Right atrium auricular region (tissue), 2 donors: ENCODE results near the gene C1GALT1C1L. TPM values are rescaled to one million over a fixed set of nuclear protein-coding genes. Genes with fewer than 3 reads are reported as not detected.

Source experiments
- DNase-seq: peaks from one replicate; pipeline ENCODE4 v3.0.0-alpha.2; 2019; ENCODE audit warnings: low spot score
- H3K27ac ChIP-seq, 2 donors: fragments of 200-600 bp; sonication (generic); 1 replicate in 1 of 2; 2 replicates in 1 of 2; pipeline ENCODE4 v1.5.1; 2016 to 2019
- H3K27me3 ChIP-seq, 2 donors: fragments of 200-600 bp; sonication (generic); one replicate each; pipeline versions ENCODE4 v1.5.1 to v1.6.0; 2017 to 2019
- H3K36me3 ChIP-seq: fragments of 200-600 bp; sonication (generic); one replicate; pipeline ENCODE4 v1.5.1; 2016
- H3K4me1 ChIP-seq, 2 donors: fragments of 200-600 bp; sonication (generic); one replicate each; pipeline versions ENCODE4 v1.5.1 to v1.6.0; 2017 to 2019
- H3K4me3 ChIP-seq, 2 donors: fragments of 200-600 bp; sonication (generic); 1 replicate in 1 of 2; 2 replicates in 1 of 2; pipeline ENCODE4 v1.5.1; 2017 to 2019; ENCODE audit warnings: mild to moderate bottlenecking in 1 of 2, moderate library complexity in 1 of 2
- H3K9me3 ChIP-seq, 2 donors: fragments of 200-600 bp; sonication (generic); one replicate each; pipeline ENCODE4 v1.5.1; 2019
- CTCF ChIP-seq, 2 donors: fragments of 200-600 bp; sonication (generic); IDR thresholded peaks; one replicate each; pipeline ENCODE4 v1.5.1; 2019; ENCODE audit warnings: antibody characterized with exemption in 2 of 2
- total RNA-seq, 2 donors: library from RNA; depleted of rRNA; stranded (reverse); fragments of >200 nt; gene quantifications; one replicate each; pipeline ENCODE4 v1.1.0, GENCODE V29; 2016

Gene C1GALT1C1L
- 1 to 10 TPM in 1 of 2 donors, under 1 TPM in 1; 0.98 to 2.1 TPM for total RNA-seq

- Histone ChIP-seq H3K36me3 (no peaks in the 10 kb centered on the region), H3K27me3 (no peaks in the 10 kb centered on the region), H3K4me3 (peak within 1 kb of the TSS; percentile 43 to 59), H3K27ac (peak within 1 kb of the TSS; percentile 59 to 68), H3K9me3 (no peaks in the 10 kb centered on the region), H3K4me1 (no peaks in the 10 kb centered on the region)
- TF ChIP-seq CTCF (IDR thresholded peaks at IDR 0.05): no peak
- DNase-seq: peak; percentile 61
Measured at GRCh38 chr2:43676322-43677050, at the start of gene C1GALT1C1L. Gene C1GALT1C1L (minus strand): TSS chr2:43676429. CDS start chr2:43676322, 107 bp downstream.

- Histone ChIP-seq H3K9me3 (no peaks in the 10 kb centered on the region), H3K36me3 (no peaks in the 10 kb centered on the region), H3K27me3 (no peaks in the 10 kb centered on the region), H3K4me3 (no peak overlapping the region), H3K27ac (no peak overlapping the region), H3K4me1 (peaks cover 0 to 16% of the 10 kb centered on the region in 2 donors)
- DNase-seq: no peak
- no peak for TF ChIP-seq CTCF (IDR thresholded peaks at IDR 0.05)
Measured at GRCh38 chr2:43725711-43726246, 49.5 kb upstream of the C1GALT1C1L start.

GRCh38 chr2:43724728-43725526 lies 48.7 kb upstream of the C1GALT1C1L start:
- H3K4me3 ChIP-seq: no peak overlapping the region
- TF ChIP-seq CTCF (IDR thresholded peaks at IDR 0.05): no peak
- no peaks in the 10 kb centered on the region for H3K9me3 ChIP-seq

GRCh38 chr2:43718530-43719124 lies 42.4 kb upstream of the C1GALT1C1L start:
- DNase-seq: no peak
- Histone ChIP-seq H3K4me3 (no peak overlapping the region), H3K36me3 (no peaks in the 10 kb centered on the region), H3K9me3 (no peaks in the 10 kb centered on the region), H3K27ac (no peak overlapping the region), H3K27me3 (no peaks in the 10 kb centered on the region), H3K4me1 (no peaks in the 10 kb centered on the region)
- no peak for TF ChIP-seq CTCF (IDR thresholded peaks at IDR 0.05)

More at GRCh38 chr2:43724728-43725526, 48.7 kb upstream of the C1GALT1C1L start:
- no peak for DNase-seq
- Histone ChIP-seq H3K36me3 (no peaks in the 10 kb centered on the region), H3K4me1 (peaks cover 0 to 16% of the 10 kb centered on the region in 2 donors), H3K27me3 (no peaks in the 10 kb centered on the region), H3K27ac (no peak overlapping the region)

- Histone ChIP-seq H3K36me3 (no peaks in the 10 kb centered on the region), H3K9me3 (no peaks in the 10 kb centered on the region), H3K27me3 (no peaks in the 10 kb centered on the region), H3K4me3 (no peak overlapping the region), H3K4me1 (no peaks in the 10 kb centered on the region), H3K27ac (no peak overlapping the region)
- no peak for DNase-seq
- TF ChIP-seq CTCF (IDR thresholded peaks at IDR 0.05): no peak
Measured at GRCh38 chr2:43717322-43717721, 41.1 kb upstream of the C1GALT1C1L start.
